BLaER1 (cell line): ENCODE results near the gene ATF7.

Experiments
- H3K27ac ChIP-seq: shearing (Covaris generic); formaldehyde crosslinking; 2 replicates; pipeline ENCODE4 v1.8.1; 2022
- H3K27me3 ChIP-seq: shearing (Covaris generic); formaldehyde crosslinking; 2 replicates; pipeline ENCODE4 v1.8.1; 2022
- H3K36me3 ChIP-seq: shearing (Covaris generic); formaldehyde crosslinking; 2 replicates; pipeline ENCODE4 v1.8.1; 2022
- H3K4me1 ChIP-seq: shearing (Covaris generic); formaldehyde crosslinking; 2 replicates; pipeline ENCODE4 v1.8.1; 2022
- H3K4me2 ChIP-seq: shearing (Covaris generic); formaldehyde crosslinking; 2 replicates; pipeline ENCODE4 v1.8.1; 2022
- H3K4me3 ChIP-seq: shearing (Covaris generic); formaldehyde crosslinking; 2 replicates; pipeline ENCODE4 v1.8.1; 2022
- H3K9ac ChIP-seq: shearing (Covaris generic); formaldehyde crosslinking; 2 replicates; pipeline ENCODE4 v1.8.1; 2022
- H3K9me3 ChIP-seq: shearing (Covaris generic); formaldehyde crosslinking; 2 replicates; pipeline ENCODE4 v1.8.1; 2022
- H4K20me1 ChIP-seq: shearing (Covaris generic); formaldehyde crosslinking; 2 replicates; pipeline ENCODE4 v1.8.1; 2022
- Cebpa-rat ChIP-seq: shearing (Covaris generic); IDR thresholded peaks from 2 replicates; pipeline ENCODE4 v1.8.1; 2022

ATF7 gene

DNA sequence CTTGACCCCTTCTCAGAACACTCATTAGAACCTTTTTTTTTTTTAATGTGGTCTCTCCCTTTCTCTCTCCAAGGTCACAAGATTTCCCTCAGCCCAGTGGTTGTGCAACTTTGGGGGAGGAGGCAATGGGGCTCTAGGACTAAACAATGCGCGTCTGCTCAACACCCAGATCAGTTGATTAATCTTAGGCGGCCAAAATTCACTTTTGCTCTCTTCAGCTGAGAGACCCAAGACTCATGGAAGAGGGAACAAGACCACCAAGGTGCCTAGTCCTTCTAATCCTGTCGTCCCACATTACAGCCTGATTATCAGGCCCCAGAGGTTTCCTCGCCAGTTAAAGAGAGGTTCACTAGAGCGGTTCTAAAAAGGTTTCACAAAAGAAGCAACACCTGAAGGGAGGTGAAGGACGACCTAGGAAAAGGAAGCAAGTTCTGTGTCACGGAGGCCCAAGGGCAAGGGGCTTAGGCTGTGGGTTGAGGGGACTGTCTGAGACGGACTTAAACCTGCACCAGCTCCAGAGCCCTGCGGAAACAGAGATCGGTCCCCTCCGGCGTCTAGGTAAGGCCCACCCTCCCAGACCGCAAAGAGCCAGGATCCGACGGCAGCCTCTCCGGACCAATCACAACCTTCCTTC is 125.9 kb downstream of the ATF7 start:
- H3K27me3 ChIP-seq = no peaks in the 10 kb centered on the region
- H3K27ac ChIP-seq = peak overlapping the region; percentile 96
- H3K9ac ChIP-seq = peak overlapping the region; percentile 95
- H3K4me2 ChIP-seq = peak overlapping the region; percentile 99
- H3K4me1 ChIP-seq = peaks cover 62% of the 10 kb centered on the region
- no peaks in the 10 kb centered on the region for H4K20me1 ChIP-seq
- H3K4me3 ChIP-seq = peak overlapping the region; percentile 73
- H3K36me3 ChIP-seq = peaks cover 32% of the 10 kb centered on the region
- peak; percentile 80 for TF ChIP-seq Cebpa-rat
- H3K9me3 ChIP-seq = no peaks in the 10 kb centered on the region

DNA sequence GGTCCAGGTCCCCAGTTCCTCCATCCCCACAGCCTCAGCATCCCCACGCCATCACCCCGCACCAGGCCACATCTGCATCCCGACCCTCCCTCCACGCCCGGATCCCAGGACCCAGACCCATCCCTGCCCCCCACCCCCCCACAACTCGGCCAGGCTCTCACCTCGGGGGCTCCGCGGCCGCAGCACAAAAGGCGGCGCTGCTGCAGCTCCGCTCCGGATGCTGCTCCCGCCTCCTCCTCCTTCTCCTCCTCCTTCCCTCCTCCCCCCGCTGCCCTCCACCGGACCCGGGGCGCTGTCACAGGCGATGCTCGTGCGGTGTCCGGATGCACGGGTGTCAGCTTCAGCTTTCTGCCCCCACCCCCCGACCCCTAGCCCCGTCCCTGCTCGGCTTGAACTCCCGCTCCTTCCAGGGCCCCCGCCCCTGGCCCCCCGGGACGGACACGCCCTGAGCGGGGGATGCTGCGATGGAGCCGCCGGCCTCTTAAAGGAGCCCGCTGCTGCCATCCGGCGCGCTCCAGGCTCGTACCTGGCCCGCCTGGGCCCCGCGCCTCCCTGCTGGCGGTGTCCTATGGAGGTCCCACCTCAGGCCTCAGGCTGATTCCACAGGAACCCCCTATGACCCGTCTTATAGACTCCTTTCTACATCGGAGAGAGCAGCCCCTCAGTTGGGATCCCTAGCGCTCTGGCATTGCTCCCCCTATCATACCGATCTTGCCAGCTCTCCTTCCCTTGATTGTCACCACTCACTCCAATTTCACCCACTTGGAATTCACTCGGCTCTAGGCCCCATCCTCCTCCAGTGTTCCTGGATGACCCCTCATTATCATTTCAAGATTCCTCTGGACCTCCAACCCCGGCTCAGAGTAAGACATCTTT is 126.7 kb downstream of the ATF7 start, which contains the start of gene MAP3K12:
MAP3K12 (minus strand) TSS at position 193 of the 876 bp plus-strand sequence. CDS start 12,067 bp downstream, outside the sequence.
- Histone ChIP-seq H3K4me3 (peak within 1 kb of the TSS; percentile 73), H3K4me2 (peak within 1 kb of the TSS; percentile 99), H4K20me1 (no peaks in the 10 kb centered on the region), H3K27ac (peak within 1 kb of the TSS; percentile 96), H3K9ac (peak within 1 kb of the TSS; percentile 95), H3K27me3 (no peaks in the 10 kb centered on the region), H3K4me1 (peaks cover 69% of the 10 kb centered on the region), H3K9me3 (no peaks in the 10 kb centered on the region), H3K36me3 (peaks cover 25% of the 10 kb centered on the region)
- TF ChIP-seq Cebpa-rat = no peak

DNA sequence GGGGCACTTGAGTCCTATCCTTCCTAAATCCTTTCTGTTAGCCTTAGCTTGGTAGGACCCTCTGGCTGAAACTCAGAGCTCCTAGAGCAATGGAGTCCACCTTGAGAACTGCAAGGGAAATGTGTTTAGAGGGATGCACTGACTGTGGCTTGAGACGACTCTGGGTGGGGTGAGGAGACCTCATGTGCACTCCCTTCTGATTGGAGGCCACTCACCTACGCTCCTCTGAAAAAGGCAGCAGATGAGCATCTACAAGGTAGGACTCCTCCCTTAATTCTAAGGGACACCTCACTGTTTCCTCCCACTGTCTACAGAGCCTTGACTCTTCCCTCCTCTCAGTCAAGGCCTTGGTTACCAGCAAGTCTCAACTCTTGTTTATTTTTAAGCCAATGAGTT is 127.9 kb downstream of the ATF7 start:
- H3K9me3 ChIP-seq = no peaks in the 10 kb centered on the region
- TF ChIP-seq Cebpa-rat = no peak
- H3K4me1 ChIP-seq = peaks cover 81% of the 10 kb centered on the region
- peak overlapping the region; percentile 66; the same call in 1 of the 2 replicates for H3K27ac ChIP-seq
- no peaks in the 10 kb centered on the region for H3K27me3 ChIP-seq
- peaks cover 12% of the 10 kb centered on the region; the same call in 1 of the 2 replicates for H3K36me3 ChIP-seq
- peak overlapping the region; percentile 99 for H3K4me2 ChIP-seq
- H4K20me1 ChIP-seq = no peaks in the 10 kb centered on the region
- peak overlapping the region; percentile 95; the same call in 1 of the 2 replicates for H3K9ac ChIP-seq
- peak overlapping the region; percentile 73; the same call in 1 of the 2 replicates for H3K4me3 ChIP-seq

DNA sequence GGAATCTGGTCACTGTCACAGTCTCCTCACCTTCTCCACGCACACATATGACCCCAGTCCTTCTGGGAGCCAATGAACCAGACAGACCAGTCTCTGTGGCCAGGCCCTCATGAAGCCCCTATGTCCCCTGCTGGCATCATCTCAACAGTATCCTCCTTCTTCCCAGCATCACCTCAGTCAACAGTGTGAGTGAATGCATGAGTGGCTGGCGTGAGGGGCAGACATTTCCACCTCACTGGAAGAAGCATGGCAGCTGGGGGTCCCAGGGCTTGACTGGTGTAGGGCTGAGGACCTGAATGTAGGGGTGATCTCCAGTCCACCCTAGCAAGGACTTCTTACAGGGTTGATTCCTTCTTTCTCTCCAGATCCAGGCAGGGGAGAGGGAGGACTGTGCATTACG is 128.7 kb downstream of the ATF7 start:
- H3K4me2 ChIP-seq = peak overlapping the region; percentile 99; the same call in 1 of the 2 replicates
- no peaks in the 10 kb centered on the region for H3K27me3 ChIP-seq
- H3K9ac ChIP-seq = no peak overlapping the region
- H3K4me1 ChIP-seq = peaks cover 76% of the 10 kb centered on the region
- no peaks in the 10 kb centered on the region for H4K20me1 ChIP-seq
- H3K27ac ChIP-seq = no peak overlapping the region
- H3K9me3 ChIP-seq = no peaks in the 10 kb centered on the region
- 0 out of 2 replicates have a peak, but pooled peaks cover 6% of the 10 kb centered on the region for H3K36me3 ChIP-seq
- no peak overlapping the region for H3K4me3 ChIP-seq
- no peak for TF ChIP-seq Cebpa-rat

DNA sequence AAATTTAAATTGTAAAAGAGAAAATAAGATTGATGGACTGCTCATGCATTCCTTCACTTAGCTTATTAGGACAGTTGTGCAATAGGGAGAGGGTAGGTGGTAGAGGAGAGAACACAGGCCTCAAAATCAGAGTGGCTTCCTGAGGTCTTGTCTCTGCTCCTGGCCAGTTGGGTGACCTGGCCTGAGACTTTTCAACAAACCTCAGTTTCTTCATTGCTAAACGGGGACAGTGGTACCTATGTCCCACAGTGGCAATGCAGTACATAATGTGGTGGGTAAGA is 129.5 kb downstream of the ATF7 start:
- Histone ChIP-seq H3K4me1 (peaks cover 76% of the 10 kb centered on the region), H3K4me2 (no peak overlapping the region), H3K4me3 (no peak overlapping the region), H3K9ac (no peak overlapping the region), H3K27me3 (no peaks in the 10 kb centered on the region), H3K27ac (no peak overlapping the region), H3K36me3 (0 out of 2 replicates have a peak, but pooled peaks cover 6% of the 10 kb centered on the region), H4K20me1 (peaks cover 6% of the 10 kb centered on the region; the same call in 1 of the 2 replicates), H3K9me3 (no peaks in the 10 kb centered on the region)
- TF ChIP-seq Cebpa-rat = no peak

DNA sequence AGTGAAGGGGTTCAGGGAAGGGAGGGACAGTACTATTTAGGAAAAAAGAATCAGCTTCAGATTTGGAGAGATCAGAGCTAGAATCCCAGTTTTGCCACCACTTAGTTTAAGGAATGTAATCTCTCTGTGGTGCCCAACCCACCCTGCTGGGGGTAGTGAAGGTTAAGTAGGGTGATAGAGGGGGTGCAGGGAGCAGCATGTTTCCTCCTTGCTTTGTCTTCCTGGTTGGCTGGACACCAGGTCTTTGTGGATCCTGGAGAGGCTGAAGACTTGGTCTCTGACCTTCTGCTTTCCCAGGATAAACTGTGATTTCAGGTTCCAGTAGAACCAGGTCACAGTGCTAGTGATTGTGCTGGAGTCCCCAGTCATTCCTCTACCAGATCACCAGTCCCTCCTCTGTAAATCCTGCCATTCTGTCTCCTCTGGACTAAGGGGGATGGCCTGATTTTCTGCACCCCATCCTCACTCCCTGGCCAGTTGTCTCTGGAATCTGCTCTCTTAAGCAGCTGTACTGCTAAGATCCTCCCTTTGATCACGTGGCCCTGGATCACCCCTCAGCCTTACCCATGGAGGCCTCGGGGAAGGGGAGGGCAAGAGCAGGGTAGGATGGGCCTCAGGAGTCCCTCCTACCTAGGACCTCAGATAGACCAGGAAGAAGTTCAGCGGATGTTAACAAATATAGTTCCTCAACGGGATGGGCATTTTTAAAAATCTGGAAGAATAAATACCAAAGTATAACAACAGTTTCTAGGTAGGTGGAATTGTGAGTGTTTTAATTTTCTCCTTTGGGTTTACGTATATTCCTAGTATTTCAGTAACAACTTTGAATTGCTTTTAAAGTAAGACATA is 130.1 kb downstream of the ATF7 start:
- Histone ChIP-seq H3K9ac (peak overlapping the region; percentile 27; the same call in 1 of the 2 replicates), H3K4me2 (peak overlapping the region; percentile 12; the same call in 1 of the 2 replicates), H4K20me1 (peaks cover 6% of the 10 kb centered on the region; the same call in 1 of the 2 replicates), H3K9me3 (no peaks in the 10 kb centered on the region), H3K36me3 (0 out of 2 replicates have a peak, but pooled peaks cover 6% of the 10 kb centered on the region), H3K27ac (no peak overlapping the region), H3K4me3 (no peak overlapping the region), H3K4me1 (peaks cover 74% of the 10 kb centered on the region), H3K27me3 (no peaks in the 10 kb centered on the region)
- TF ChIP-seq Cebpa-rat = no peak

DNA sequence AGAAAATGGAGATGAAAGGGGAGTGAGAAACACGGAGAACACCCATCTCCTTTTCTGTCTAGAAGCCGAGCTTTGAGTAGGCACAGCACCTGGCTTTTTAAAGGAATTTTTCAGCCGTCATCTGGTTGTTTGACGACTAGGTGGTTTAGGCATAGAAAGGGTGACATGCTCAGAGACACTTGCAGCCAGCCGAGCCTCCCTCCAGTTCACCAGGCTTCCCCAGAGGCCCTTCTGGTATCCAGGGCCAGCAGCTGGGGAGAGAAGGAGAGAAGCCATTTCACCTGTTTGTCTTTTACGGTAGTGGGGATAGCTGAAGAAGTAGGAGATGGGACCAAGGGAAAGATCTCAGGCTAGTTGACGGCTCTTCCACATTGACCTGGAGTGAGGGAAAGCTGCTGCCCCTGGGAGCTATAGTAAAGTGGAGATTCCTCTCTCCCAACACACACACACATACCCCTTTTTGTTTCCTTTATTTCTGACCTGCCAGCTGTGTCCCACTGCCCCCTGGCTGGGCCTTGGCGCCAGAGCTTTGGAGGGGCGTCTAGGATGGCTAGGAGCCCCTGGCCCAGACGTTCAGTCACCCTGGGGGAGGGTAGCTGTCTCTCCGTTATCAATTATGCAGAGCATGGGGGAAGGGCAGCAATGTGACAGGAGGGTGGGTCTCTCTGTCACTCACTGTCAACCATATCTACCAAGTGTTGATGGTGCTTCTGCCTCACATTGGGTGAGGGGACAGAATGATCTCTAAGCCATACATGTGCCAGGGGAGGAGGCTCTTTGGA is 132.4 kb downstream of the ATF7 start:
- H4K20me1 ChIP-seq = peaks cover 14% of the 10 kb centered on the region; the same call in 1 of the 2 replicates
- TF ChIP-seq Cebpa-rat = no peak
- H3K9me3 ChIP-seq = no peaks in the 10 kb centered on the region
- no peaks in the 10 kb centered on the region for H3K27me3 ChIP-seq
- peaks cover 73% of the 10 kb centered on the region for H3K4me1 ChIP-seq
- H3K36me3 ChIP-seq = 0 out of 2 replicates have a peak, but pooled peaks cover 6% of the 10 kb centered on the region
- peak overlapping the region; percentile 72 for H3K9ac ChIP-seq
- peak overlapping the region; percentile 90 for H3K4me2 ChIP-seq
- H3K4me3 ChIP-seq = peak overlapping the region; percentile 69
- H3K27ac ChIP-seq = peak overlapping the region; percentile 80

DNA sequence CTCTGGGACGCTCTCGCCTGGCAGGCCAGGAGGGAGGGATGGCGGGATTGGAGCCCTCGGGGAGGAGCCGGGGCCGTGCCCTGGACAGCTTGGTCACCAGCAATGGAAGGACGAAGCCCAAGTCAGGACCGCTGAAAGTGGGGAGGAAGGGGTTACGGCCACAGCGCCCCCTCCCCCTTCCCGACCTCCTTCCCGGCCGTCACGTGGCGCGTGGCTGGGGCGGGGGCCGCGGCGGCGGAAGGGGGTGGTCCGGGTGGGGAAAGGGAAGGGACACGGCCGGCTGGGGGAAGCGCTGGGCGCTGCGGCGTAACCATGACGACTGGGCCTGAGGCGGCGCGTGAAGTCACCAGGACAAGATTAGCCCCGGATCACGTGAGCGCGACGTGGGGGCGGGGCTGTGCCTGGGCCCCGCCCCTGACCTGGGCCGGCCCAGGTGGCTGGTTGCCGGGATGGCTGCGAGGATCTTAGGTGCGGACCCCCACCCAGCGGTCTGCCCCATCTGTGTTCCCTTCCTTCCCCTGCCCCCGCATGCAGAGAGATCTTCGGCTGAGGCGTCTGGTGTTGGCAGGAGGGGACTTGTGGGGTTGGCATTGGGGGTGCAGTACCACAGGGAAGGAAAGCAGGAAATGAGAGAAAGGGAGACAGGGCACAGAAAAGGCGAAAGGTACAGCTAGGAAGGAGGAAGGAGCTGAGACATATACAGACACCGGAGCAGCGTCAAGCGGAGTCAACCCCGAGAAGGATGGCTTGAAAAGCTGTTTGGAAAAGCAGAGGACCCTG is 133.2 kb downstream of the ATF7 start:
- Histone ChIP-seq H3K27ac (peak overlapping the region; percentile 80), H3K4me2 (peak overlapping the region; percentile 90), H3K27me3 (no peaks in the 10 kb centered on the region), H4K20me1 (peaks cover 18% of the 10 kb centered on the region; the same call in 1 of the 2 replicates), H3K9me3 (no peaks in the 10 kb centered on the region), H3K4me3 (peak overlapping the region; percentile 69), H3K9ac (peak overlapping the region; percentile 72), H3K4me1 (peaks cover 65% of the 10 kb centered on the region), H3K36me3 (peaks cover 10% of the 10 kb centered on the region)
- TF ChIP-seq Cebpa-rat = no peak
